GM19328 (cell line): Measurements from ENCODE around the gene MTCH1.
"Not testable (repeated sequence)": the region's sequence is repeated elsewhere in the genome, so short reads cannot be mapped to it uniquely, and the experiment has no call there.

Experiments used
- ATAC-seq: cut with Tn5 transposase; IDR thresholded peaks from one replicate; pipeline ENCODE4 v1.9.1; 2021; ENCODE audit warnings: mild to moderate bottlenecking, moderate library complexity; ENCODE audit not compliant: unreplicated experiment

Gene MTCH1

GRCh38 chr6:36954262-36954931, 31.6 kb downstream of the MTCH1 start, which contains the start of gene PI16:
Gene PI16, plus strand, starts transcription at chr6:36954738. Its CDS starts 23 bp downstream, at chr6:36954761.
- ATAC-seq: no peak

DNA sequence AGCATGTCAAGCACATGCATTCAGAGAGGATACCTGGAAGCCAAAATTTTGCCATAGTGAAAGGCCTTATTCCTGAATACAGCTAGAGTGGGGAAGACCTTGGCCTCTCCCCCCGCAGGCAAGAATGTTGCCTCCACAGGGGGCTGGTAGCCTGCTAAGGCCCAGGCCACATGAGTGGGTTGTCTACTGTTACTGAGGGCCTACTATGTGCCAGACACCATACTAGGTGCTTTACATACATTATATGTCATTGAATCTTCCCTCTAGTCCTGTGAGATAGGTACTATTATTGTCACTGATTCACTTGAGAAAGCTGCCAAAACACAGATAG, 32.1 kb downstream of the MTCH1 start:
- ATAC-seq: no peak

DNA sequence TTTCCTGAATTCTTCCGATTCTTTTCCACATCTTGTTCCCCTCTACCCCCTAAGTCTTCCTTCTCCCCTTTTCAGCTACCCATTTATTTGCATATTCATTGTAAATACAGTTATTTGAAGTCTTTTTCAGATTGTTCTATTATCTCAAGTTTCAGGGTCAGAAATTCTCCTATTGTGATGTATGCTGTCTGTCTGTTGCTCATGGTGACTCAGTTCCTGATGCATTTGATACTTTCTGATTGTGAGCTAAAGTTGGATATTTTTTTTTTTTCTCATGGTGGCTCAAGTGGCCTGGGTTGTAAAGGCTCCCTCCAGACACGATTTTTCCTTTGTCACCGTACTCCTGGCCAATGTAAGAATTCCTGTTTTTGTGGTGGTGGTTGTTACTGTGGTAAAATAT, 36.4 kb downstream of the MTCH1 start:
- no peak for ATAC-seq

DNA sequence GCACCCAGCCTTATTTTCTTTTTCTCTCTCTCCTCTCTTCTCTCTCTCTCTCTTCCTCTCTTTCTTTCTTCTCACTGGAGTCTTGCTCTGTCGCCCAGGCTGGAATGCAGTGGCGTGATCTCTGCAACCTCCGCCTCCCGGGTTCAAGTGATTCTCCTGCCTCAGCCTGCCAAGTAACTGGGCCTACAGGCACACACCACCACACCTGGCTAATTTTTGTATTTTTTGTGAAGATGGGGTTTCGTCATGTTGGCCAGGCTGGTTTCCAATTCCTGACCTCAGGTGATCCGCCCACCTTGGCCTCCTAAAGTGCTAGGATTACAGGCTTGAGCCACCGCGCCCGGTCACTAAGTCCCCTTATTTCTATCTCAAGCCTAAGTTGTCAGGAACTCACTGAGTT, 36.9 kb downstream of the MTCH1 start:
- ATAC-seq: not testable (repeated sequence)

- ATAC-seq: no peak
These were observed 38.2 kb downstream of the MTCH1 start for GRCh38 chr6:36947570-36948351.

GRCh38 chr6:36946526-36946925, 39.5 kb downstream of the MTCH1 start:
- ATAC-seq: no peak

- no peak for ATAC-seq
These were observed 40.7 kb downstream of the MTCH1 start for GRCh38 chr6:36945301-36945700.

- ATAC-seq: no peak
These were observed 41.3 kb downstream of the MTCH1 start for GRCh38 chr6:36944650-36945049.

- ATAC-seq: not testable (repeated sequence)
These were observed 43.7 kb downstream of the MTCH1 start for GRCh38 chr6:36942329-36942728.

GRCh38 chr6:36941561-36941960, 44.4 kb downstream of the MTCH1 start:
- not testable (repeated sequence) for ATAC-seq

- no peak for ATAC-seq
These were observed 46.0 kb downstream of the MTCH1 start for GRCh38 chr6:36940027-36940426.

- not testable (repeated sequence) for ATAC-seq
These were observed 47.0 kb downstream of the MTCH1 start for GRCh38 chr6:36939005-36939404.

GRCh38 chr6:36938536-36938935, 47.5 kb downstream of the MTCH1 start:
- ATAC-seq: no peak

GRCh38 chr6:36937896-36938295, 48.1 kb downstream of the MTCH1 start:
- ATAC-seq: no peak

DNA sequence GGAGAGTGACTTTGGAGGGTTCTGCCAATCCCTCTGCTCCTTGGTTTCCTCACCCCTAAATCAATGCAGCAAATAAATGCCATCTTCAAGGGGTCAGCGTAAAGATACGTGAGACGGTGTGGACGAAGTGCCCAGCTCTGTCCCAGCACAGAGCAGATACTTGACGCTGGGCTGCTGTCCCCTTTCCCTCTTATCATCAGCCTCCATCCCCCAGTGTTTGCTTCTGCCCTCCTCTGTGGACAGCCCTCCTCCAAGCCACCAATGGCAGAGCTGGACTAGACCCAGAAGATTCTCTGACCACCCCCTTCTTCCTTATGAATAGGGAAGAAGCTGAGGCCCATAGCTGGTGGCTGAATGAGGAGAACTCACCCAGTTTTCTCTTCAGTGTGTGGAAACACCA, 49.2 kb downstream of the MTCH1 start:
- no peak for ATAC-seq

DNA sequence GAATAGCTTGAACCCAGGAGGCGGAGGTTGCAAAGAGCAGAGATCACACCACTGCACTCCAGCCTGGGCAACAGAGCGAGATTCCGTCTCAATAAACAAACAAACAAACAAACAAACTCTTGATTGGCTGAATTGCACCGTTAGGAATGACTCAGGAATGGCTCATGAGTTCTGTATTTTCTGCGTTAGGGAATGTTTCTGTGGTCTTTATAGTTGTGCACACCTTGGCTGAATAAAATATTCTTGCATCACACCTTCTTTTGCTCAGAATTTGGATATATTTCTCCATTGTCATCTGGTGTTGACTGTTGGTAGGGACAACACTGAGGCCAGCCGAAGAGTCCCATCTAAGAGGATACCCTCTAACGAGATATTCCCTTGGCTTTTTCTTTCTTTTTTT, 51.1 kb downstream of the MTCH1 start:
- ATAC-seq: no peak

DNA sequence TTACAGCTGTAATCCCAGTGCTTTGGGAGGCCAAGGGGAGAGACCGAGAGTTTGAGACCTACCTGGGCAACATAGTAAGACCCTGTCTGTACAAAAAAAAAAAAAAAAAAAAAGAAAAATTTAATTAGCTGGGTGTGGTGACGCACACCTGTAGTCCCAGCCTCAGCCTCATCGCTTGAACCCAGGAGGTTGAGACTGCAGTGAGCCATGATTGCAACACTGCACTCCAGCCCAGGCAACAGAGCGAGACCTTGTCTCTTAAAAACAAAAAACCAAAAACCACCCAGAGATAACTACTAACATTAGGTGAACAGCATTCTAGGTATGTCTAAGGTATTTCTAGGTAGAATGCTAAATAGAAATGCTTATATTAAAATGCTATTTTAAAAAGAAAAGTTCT, 52.5 kb downstream of the MTCH1 start:
- ATAC-seq: no peak

- no peak for ATAC-seq
These were observed 52.9 kb downstream of the MTCH1 start for GRCh38 chr6:36933102-36933501.

DNA sequence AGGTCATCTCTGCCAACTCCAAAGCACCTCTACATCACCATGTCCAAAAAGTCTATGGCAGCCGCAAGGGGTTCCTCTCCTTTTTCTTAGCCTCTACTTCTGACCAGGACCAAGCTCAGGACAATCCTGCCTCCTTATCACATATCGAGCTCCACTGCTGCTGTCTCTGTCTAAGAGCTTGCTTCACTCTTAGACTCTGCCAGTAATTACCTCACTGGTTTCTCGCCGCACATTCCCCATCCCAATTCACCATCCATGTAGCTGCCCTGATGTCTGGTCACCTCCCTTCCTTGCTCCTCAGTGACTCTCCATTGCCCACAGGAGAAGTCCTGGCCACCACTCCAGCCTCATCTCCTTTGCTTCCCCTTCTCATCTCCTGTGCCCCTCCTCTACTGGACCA, 55.5 kb downstream of the MTCH1 start:
- no peak for ATAC-seq

- no peak for ATAC-seq
These were observed 56.4 kb downstream of the MTCH1 start for GRCh38 chr6:36929607-36930006.

GRCh38 chr6:36929152-36929551, 56.8 kb downstream of the MTCH1 start:
- ATAC-seq: no peak

DNA sequence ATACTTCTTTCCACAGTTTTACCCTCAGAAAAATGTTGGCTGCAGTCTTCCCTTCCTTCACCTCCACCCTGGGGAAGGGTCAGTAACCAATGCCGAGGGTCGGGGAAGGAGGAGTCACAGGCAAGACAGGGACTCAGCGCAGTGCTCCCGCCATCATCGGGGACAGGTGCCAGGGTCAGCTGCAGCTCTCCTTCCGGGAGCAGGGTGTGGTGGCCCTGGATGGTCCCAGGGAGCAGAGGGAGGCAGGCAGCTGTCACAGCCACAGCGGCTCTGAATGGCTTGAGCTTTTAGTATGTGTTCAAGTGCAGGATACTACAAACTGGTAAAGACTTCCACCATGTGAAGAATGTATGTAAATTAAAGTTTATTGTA, 57.5 kb downstream of the MTCH1 start:
- no peak for ATAC-seq
